HL-60/S4 treated with retinoic acid at 250 ng/mL for 4 days and 3 days (cell line): ENCODE measurements around the gene R3HDM2.

ENCODE experiments used
- in situ Hi-C: fragments of 300-500 bp; cut with MboI; formaldehyde crosslinking; loops from 2 replicates; pipeline ENCODE4 v1.7.0; 2022; ENCODE audit warnings: low sequenced_read_pairs

R3HDM2 gene

DNA sequence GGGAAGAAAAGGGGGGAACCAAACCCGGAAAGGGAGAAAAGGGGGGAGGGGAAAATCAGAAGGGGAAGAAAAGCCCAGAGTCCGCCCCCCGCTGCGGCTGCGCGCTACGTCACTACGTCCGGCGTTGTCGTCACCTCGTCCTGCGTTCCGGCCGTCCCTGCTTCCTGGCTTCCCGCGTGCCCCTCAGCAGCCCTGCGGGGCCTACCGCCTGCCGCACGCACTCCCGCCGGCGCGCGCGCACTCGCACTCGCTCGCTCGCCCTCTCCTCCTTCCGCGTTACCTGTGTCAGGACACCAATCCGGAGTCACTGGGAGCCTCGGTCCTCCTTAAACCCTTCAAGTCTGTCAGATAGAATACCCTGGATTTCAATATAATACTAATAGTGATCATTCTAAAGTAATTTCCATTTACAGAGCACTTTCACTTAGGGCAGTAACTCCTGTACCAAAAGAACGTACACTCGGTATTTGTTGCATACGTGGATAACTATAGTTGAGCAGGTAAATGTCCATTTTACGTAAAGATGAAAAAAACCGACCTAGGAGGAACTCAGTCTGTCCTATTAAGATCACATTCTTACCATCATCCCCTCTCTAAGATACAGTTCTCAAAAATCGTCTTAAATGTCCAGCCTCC is at the start of gene R3HDM2:
R3HDM2 (minus strand) TSS at position 113 of the 636 bp plus-strand sequence. CDS start 120,615 bp downstream, outside the sequence.
- in situ Hi-C loops = no loop called here

DNA sequence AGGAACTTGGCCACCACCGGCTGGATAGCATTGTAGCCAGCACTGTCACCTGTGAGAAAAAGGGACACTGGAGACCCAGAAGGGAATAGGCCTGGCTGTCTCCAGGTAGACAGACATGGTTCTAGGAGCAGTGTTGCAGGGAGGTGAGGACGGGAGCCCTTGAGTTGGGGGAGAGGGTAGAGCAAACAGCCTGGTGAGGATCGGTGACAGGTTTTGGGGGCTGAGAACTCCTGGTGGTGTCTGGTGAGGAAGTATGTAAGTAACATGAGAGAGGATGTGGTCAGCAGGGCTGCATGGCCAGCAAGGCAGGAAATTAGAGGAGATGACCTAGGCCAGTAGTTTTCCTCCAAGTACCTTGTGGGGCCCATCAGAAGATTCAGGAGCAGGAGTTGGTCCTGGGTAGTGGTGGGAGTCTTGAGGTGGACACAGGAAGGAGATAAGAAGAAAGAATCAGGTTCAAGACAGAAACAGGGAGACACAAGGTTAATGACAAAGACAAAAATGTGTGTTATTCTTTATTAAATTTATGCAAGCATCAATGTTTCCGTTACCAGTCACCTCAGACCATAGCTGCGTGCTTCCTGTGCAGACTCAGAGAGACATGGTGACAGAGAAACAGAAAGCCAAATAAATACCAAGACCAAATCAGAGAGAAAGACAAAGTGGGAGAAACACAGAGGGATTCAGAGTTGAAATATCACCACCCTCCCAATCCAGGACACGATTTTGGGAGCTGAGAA is 48.7 kb upstream of the R3HDM2 start, which contains the start of gene ARHGAP9:
ARHGAP9 (minus strand) TSS at position 491 of the 740 bp plus-strand sequence; CDS start at position 31, 460 bp downstream.
- in situ Hi-C loops = no loop called here

DNA sequence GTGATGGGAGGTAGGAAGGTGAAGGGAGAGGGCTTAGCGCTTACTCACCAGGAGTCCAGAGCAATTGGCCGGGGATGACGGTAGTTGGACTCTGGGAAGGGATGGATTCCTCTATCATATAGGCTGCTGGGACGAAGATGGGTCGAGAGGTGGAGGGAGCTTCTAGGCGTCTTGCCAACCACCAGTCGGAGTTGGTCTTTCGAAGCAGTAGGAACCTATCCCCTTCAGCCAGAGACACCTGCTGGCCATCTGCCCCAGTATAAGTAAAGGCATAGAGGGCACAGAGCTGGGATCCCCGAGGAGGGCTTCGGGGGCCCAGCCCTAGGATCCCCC is 48.2 kb upstream of the R3HDM2 start:
- in situ Hi-C loops = no loop called here

- in situ Hi-C loops = no loop called here
These were observed 47.2 kb upstream of the R3HDM2 start for GRCh38 chr12:57477710-57478681.

- in situ Hi-C loops = no loop called here
These were observed 46.3 kb upstream of the R3HDM2 start for GRCh38 chr12:57476993-57477709.

DNA sequence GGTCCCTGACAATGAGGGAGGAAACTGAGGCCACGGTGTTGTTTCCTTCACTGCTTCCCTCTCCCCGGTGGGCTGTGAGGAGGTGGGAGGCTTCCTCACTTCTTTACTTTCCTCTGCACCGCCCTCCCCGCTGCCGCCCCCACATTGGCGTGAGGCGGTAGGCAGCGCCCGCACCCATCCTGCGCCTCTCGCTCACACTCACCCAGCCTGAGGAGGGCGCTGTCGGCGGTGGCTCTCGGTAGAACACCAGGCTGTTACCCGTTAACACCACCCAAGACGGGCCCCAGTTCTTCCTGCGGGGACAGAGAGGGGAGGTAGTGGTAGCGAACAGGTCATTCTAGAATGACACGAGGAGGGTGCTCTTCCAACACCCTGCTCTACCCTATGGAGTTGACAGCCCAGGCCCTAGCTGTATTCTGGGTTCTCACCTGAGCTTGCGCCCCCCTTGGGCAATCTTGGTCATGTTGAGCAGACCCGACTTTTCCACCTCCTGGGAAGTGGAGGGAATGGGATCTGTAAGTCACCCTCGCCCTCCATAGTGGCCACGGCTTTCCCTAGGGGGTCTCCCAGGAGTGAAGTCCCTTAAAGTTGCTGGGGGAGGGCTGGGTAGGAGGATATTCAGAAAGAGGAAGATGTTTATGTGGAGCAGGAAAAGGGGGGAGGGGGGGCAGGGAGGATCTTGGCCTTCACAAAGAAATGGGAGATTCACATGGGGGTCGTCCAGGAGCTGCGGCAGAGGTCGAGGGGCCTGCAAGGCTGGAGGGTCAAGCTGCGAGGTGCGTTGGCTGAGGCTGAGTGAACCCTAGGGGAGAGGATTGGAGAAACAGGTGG is 45.5 kb upstream of the R3HDM2 start:
- in situ Hi-C loops = no loop called here

DNA sequence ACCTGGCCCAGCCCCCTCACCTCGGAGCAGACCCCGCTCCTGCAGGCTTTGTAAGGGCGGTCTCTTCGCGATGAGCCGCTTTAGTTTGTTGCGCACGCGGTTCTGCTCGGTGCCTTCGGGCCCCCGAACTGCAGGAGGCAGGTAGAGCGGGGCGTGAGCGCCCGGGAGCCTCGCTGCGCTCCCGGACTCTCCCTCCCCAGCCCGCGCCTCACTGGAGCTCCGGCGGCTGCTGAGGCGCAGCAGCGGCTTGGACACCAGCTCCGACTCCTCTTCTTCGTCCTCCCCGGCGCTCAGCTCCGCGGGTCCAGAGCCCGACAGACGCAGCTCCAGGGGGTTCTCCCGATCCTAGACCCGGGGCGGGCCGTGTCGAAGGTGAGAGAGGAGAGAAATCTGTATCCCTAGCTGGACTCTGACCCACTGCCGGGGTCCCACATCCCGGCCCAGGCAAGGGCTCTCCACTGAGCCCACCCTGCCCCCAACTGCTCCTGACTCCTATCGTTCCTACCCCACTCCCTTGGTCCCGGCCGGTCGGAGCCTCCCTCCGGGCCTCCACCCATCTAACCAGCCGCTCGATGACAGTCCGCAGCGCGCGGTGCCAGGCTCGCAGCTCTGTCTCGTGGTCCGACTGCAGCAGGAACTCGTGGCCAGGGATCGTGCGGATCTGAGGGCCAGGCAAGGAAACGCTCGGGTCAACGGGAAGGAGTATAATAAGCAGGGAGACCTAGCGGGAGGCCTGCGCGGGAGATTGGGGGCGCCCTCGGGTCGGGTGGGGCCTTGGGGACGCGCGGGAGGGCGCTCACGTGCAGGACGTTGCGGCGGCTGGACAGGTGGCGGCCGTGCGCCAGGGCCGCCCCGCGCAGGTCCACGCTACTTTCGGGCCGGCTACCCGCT is 44.7 kb upstream of the R3HDM2 start:
- in situ Hi-C loops = no loop called here

DNA sequence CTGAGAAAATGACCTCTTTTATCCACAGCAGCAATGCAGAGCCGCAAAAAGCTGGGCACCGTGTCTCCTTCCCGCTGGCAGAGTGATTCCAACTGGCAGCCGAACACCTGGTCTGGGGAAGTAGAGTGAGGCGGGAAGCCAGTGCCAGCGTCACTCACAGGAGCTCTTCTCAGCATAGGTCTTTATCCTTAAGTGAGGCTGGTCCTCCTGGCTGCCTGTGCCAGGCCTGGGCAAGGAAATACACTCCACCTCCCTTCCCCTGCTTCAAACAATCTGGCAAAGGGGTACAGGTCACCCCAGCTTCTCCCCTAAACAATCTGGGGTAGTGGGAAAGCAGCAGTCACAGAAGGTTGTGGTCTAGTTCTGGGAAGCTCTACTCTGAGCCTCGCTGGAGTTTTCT is 44.0 kb upstream of the R3HDM2 start:
- in situ Hi-C loops = no loop called here

- in situ Hi-C loops = no loop called here
These were observed 43.6 kb upstream of the R3HDM2 start for GRCh38 chr12:57474430-57474829.

GRCh38 chr12:57473886-57474285 is 43.0 kb upstream of the R3HDM2 start:
- in situ Hi-C loops = no loop called here

DNA sequence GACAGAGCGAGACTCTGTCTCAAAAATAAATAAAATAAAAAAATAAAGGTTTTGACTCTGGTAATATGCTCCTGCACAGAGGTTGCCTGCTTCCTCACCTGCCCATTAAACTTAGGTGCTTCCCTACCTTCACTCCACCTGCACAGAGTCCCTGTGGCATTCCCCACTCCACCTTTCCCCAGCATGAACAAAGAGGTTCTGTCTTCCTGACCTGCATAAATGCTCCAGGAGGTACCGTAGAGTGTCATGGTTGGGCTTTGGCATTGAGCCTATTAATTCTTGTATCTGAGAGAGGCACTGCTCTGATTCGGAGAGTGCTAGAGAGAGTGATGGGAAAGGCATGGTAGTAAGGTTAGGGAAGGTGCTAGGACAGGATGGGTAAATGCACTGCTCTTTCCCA is 42.5 kb upstream of the R3HDM2 start:
- in situ Hi-C loops = no loop called here

- in situ Hi-C loops = no loop called here
These were observed 41.5 kb upstream of the R3HDM2 start for GRCh38 chr12:57472391-57472790.

GRCh38 chr12:57471661-57472060 is 40.8 kb upstream of the R3HDM2 start:
- in situ Hi-C loops = no loop called here

GRCh38 chr12:57470970-57471656 is 40.3 kb upstream of the R3HDM2 start:
- in situ Hi-C loops = no loop called here

GRCh38 chr12:57470286-57470969 is 39.6 kb upstream of the R3HDM2 start:
- in situ Hi-C loops = no loop called here

DNA sequence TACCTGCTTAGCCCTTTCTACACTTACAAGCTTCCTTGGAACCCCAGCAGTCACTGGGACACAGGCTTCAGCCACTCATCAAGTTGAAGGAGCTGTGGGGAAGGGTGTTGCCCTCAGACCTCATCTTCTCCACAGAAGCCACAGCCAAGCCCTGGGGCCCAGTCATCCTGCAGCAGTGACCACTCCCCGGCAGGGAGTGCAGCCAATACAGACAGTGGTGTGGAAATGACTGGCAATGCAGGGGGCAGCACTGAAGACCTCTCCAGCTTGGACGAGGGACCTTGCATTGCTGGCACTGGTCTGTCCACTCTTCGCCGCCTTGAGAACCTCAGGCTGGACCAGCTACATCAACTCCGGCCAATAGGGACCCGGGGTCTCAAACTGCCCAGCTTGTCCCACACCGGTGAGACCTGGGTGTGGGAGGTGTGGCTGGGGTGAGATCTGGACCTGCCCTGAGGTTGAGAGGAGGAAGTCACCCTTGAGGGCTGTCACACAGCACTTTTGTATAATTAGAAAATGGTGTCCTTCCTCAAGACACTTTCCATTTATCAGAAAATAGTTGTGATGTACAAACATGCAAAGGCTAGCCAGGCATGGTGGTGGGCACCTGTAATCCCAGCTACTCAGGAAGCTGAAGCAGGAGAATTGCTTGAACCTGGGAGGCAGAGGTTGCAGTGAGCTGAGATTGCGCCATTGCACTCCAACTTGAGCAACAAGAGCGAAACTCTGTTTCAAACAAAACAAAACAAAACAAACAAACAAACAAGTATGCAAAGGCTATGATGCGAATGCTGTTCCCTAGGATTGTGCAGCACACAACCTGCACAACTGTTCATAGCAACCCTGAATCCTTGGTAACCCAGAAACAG is 38.7 kb upstream of the R3HDM2 start:
- in situ Hi-C loops = no loop called here

DNA sequence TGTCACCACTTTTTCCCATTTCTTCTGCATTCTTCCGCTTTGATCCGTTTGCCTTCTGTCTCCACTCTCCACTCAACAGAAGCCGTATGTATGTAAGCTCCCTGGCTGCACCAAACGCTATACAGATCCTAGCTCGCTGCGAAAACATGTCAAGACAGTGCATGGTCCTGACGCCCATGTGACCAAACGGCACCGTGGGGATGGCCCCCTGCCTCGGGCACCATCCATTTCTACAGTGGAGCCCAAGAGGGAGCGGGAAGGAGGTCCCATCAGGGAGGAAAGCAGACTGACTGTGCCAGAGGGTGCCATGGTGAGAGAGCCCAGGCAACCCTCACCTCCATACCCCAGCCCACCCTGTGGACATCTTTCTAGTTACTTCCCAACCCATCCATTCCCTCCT is 37.1 kb upstream of the R3HDM2 start:
- in situ Hi-C loops = no loop called here
